ENCODE results near the gene SMYD4. TPM values are rescaled to one million over a fixed set of nuclear protein-coding genes. Genes with fewer than 3 reads are reported as not detected.

Gene SMYD4
- total and polyA plus RNA-seq, 2 experiments from 2014 or later, result 17.0 to 21.9 TPM

- Histone ChIP-seq H3K4me1 (ENCODE audit: insufficient read depth) (no peaks in the 10 kb centered on the region), H3K27ac (ENCODE audit: low read depth) (peak overlapping the region; percentile 83; the same call in 1 of the 2 replicates), H3K9me2 (ENCODE audit: insufficient read depth) (no peaks in the 10 kb centered on the region), H3K36me3 (ENCODE audit: insufficient read depth) (peaks cover 4% of the 10 kb centered on the region), H4K20me1 (replicated peaks; ENCODE audit: insufficient read depth) (0 out of 2 replicates have a peak, but pooled peaks cover 2% of the 10 kb centered on the region), H2AFZ (peak overlapping the region; percentile 95), H3K27me3 (ENCODE audit: insufficient read depth) (no peaks in the 10 kb centered on the region), H3K4me2 (peak overlapping the region; percentile 96), H3K79me2 (replicated peaks; ENCODE audit: insufficient read depth) (peaks cover 60% of the 10 kb centered on the region), H3K4me3 (peak overlapping the region; percentile 95), H3F3A (replicated peaks; ENCODE audit: low read depth) (0 out of 2 replicates have a peak, but pooled peaks cover 8% of the 10 kb centered on the region)
- ATAC-seq, result peak; percentile 30
- TF ChIP-seq NANOG (IDR thresholded peaks at IDR 0.05; ENCODE audit: borderline replicate concordance) (no peak), REST (IDR thresholded peaks at IDR 0.05; ENCODE audit: unreplicated experiment) (no peak), JUNB (IDR thresholded peaks at IDR 0.05; ENCODE audit: unreplicated experiment) (no peak), ZNF462 (CRISPR knock-in tag; IDR thresholded peaks at IDR 0.05) (no peak), CREB1 (CRISPR knock-in tag; IDR thresholded peaks at IDR 0.05; ENCODE audit: low read depth) (no peak), ETS1 (IDR thresholded peaks at IDR 0.05) (no peak), EZH2phosphoT487 (IDR thresholded peaks at IDR 0.05; ENCODE audit: unreplicated experiment) (no peak), EZH2 (IDR thresholded peaks at IDR 0.05; ENCODE audit: low read depth, unreplicated experiment) (no peak), ZNF331 (CRISPR knock-in tag; IDR thresholded peaks at IDR 0.05; ENCODE audit: low read depth) (no peak), POLR2AphosphoS5 (IDR thresholded peaks at IDR 0.05; ENCODE audit: low read depth) (no peak), CTCF (conservative IDR thresholded peaks at IDR 0.05; ENCODE audit: low read depth in 2 of 2) (no peak), ZNF114 (CRISPR knock-in tag; IDR thresholded peaks at IDR 0.05) (no peak), STAT1 (IDR thresholded peaks at IDR 0.05; ENCODE audit: unreplicated experiment) (no peak)
- Mint-ChIP-seq H3K4me1 (peaks cover 11% of the 10 kb centered on the region), H3K9me3 (no peaks in the 10 kb centered on the region), H3K27ac (peak overlapping the region; percentile 37), H3K27me3 (ENCODE audit: insufficient read depth, low read depth, poor library complexity) (peaks cover 1% of the 10 kb centered on the region), H3K36me3 (ENCODE audit: low read depth) (peaks cover 33% of the 10 kb centered on the region), H3K4me3 (peak overlapping the region; percentile 93)
- DNase-seq (ENCODE audit: low spot score), result peak; percentile 53
Measured at GRCh38 chr17:1829216-1829591, 498 bp downstream of the SMYD4 start.
